ENCODE measurements around the gene CLEC2A. TPM values are rescaled to one million over a fixed set of nuclear protein-coding genes. Genes with fewer than 3 reads are reported as not detected.
A peak's percentile ranks its signal among the peaks of the same experiment; 100 is the strongest.
"Not testable (repeated sequence)": the region's sequence is repeated elsewhere in the genome, so short reads cannot be mapped to it uniquely, and the experiment has no call there.

The CLEC2A gene
- total and polyA plus RNA-seq, 2 experiments from 2014 or later, result not detected

- TF ChIP-seq, protein P1, sequence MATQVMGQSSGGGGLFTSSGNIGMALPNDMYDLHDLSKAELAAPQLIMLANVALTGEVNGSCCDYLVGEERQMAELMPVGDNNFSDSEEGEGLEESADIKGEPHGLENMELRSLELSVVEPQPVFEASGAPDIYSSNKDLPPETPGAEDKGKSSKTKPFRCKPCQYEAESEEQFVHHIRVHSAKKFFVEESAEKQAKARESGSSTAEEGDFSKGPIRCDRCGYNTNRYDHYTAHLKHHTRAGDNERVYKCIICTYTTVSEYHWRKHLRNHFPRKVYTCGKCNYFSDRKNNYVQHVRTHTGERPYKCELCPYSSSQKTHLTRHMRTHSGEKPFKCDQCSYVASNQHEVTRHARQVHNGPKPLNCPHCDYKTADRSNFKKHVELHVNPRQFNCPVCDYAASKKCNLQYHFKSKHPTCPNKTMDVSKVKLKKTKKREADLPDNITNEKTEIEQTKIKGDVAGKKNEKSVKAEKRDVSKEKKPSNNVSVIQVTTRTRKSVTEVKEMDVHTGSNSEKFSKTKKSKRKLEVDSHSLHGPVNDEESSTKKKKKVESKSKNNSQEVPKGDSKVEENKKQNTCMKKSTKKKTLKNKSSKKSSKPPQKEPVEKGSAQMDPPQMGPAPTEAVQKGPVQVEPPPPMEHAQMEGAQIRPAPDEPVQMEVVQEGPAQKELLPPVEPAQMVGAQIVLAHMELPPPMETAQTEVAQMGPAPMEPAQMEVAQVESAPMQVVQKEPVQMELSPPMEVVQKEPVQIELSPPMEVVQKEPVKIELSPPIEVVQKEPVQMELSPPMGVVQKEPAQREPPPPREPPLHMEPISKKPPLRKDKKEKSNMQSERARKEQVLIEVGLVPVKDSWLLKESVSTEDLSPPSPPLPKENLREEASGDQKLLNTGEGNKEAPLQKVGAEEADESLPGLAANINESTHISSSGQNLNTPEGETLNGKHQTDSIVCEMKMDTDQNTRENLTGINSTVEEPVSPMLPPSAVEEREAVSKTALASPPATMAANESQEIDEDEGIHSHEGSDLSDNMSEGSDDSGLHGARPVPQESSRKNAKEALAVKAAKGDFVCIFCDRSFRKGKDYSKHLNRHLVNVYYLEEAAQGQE (IDR thresholded peaks at IDR 0.05; ENCODE audit: unreplicated experiment), result no peak
Measured at GRCh38 chr12:9975614-9976013, 43.4 kb upstream of the CLEC2A start (continued).

- H3K4me3 ChIP-seq; H2AFZ ChIP-seq; DNase-seq (ENCODE audit: low spot score); H3K4me1 ChIP-seq (ENCODE audit: insufficient read depth); ATAC-seq; H3K9me2 ChIP-seq (ENCODE audit: insufficient read depth); H3F3A ChIP-seq (replicated peaks; ENCODE audit: low read depth); H3K27ac ChIP-seq (ENCODE audit: low read depth); H3K36me3 ChIP-seq (ENCODE audit: insufficient read depth); H3K4me2 ChIP-seq; H3K27ac Mint-ChIP-seq; H3K27me3 ChIP-seq (ENCODE audit: insufficient read depth); H3K4me3 Mint-ChIP-seq; H4K20me1 ChIP-seq (replicated peaks; ENCODE audit: insufficient read depth); H3K4me1 Mint-ChIP-seq; H3K79me2 ChIP-seq (replicated peaks; ENCODE audit: insufficient read depth); H3K27me3 Mint-ChIP-seq (ENCODE audit: insufficient read depth, low read depth, poor library complexity): not testable (repeated sequence)
- peaks cover 21% of the 10 kb centered on the region for H3K36me3 Mint-ChIP-seq (ENCODE audit: low read depth)
- H3K9me3 Mint-ChIP-seq, result peaks cover 27% of the 10 kb centered on the region
Measured at GRCh38 chr12:9974731-9975130, 42.6 kb upstream of the CLEC2A start.

DNA sequence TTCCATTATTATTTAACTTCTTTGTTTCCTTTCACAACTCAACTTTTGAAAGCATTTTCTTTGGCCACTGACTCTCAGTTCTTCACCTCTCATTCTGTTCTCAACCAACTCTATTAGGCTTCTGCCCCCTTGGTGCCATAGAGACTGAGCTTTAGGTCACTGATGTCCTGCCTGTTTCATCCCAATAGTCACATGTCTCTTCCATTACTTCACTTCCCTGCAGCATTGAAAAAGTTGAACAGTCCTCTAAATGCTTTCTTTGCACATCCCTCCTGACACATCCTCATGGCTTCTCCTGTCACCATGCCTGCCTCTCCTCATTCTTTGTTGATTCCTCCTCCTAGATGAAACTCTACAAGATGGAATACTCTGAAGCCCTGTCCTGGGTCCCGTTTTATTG lies 41.8 kb upstream of the CLEC2A start:
- Mint-ChIP-seq H3K4me1 (no peaks in the 10 kb centered on the region; the same call in 2 of the 3 replicates), H3K9me3 (peaks cover 27% of the 10 kb centered on the region), H3K27me3 (ENCODE audit: insufficient read depth, low read depth, poor library complexity) (no peaks in the 10 kb centered on the region), H3K36me3 (ENCODE audit: low read depth) (peaks cover 21% of the 10 kb centered on the region), H3K4me3 (no peak overlapping the region), H3K27ac (no peak overlapping the region)
- ATAC-seq, result no peak
- Histone ChIP-seq H3K4me1 (ENCODE audit: insufficient read depth) (no peaks in the 10 kb centered on the region; the same call in 1 of the 2 replicates), H4K20me1 (replicated peaks; ENCODE audit: insufficient read depth) (no peaks in the 10 kb centered on the region), H3K27me3 (ENCODE audit: insufficient read depth) (no peaks in the 10 kb centered on the region), H3F3A (replicated peaks; ENCODE audit: low read depth) (no peaks in the 10 kb centered on the region), H3K79me2 (replicated peaks; ENCODE audit: insufficient read depth) (no peaks in the 10 kb centered on the region), H3K27ac (ENCODE audit: low read depth) (no peak overlapping the region), H3K36me3 (ENCODE audit: insufficient read depth) (no peaks in the 10 kb centered on the region), H3K9me2 (ENCODE audit: insufficient read depth) (no peaks in the 10 kb centered on the region), H2AFZ (peak overlapping the region; percentile 66; the same call in 1 of the 2 replicates), H3K4me3 (no peak overlapping the region), H3K4me2 (no peak overlapping the region)
- TF ChIP-seq, protein P2, sequence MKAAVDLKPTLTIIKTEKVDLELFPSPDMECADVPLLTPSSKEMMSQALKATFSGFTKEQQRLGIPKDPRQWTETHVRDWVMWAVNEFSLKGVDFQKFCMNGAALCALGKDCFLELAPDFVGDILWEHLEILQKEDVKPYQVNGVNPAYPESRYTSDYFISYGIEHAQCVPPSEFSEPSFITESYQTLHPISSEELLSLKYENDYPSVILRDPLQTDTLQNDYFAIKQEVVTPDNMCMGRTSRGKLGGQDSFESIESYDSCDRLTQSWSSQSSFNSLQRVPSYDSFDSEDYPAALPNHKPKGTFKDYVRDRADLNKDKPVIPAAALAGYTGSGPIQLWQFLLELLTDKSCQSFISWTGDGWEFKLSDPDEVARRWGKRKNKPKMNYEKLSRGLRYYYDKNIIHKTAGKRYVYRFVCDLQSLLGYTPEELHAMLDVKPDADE (IDR thresholded peaks at IDR 0.05), result no peak
- no peak for TF ChIP-seq ZNF114 (CRISPR knock-in tag; IDR thresholded peaks at IDR 0.05)
- no peak for TF ChIP-seq POLR2AphosphoS5 (IDR thresholded peaks at IDR 0.05; ENCODE audit: low read depth)
- no peak for TF ChIP-seq JUNB (IDR thresholded peaks at IDR 0.05; ENCODE audit: unreplicated experiment)
- no peak for TF ChIP-seq STAT1 (IDR thresholded peaks at IDR 0.05; ENCODE audit: unreplicated experiment)
- DNase-seq (ENCODE audit: low spot score), result no peak
